Activated naive CD4-positive, alpha-beta T cell (primary cell): ENCODE results near the gene RHBG.

Source experiments
- DNase-seq, 4 experiments: peaks; one replicate each; lab custom pipeline; 2025; lab: John Stamatoyannopoulos, UW

The RHBG gene

GRCh38 chr1:156424806-156425432, 55.9 kb downstream of the RHBG start:
- DNase-seq, result no peak

- no peak for DNase-seq
These were observed 56.9 kb downstream of the RHBG start for GRCh38 chr1:156425943-156426342.

GRCh38 chr1:156427957-156428356, 58.9 kb downstream of the RHBG start:
- DNase-seq, result no peak

DNA sequence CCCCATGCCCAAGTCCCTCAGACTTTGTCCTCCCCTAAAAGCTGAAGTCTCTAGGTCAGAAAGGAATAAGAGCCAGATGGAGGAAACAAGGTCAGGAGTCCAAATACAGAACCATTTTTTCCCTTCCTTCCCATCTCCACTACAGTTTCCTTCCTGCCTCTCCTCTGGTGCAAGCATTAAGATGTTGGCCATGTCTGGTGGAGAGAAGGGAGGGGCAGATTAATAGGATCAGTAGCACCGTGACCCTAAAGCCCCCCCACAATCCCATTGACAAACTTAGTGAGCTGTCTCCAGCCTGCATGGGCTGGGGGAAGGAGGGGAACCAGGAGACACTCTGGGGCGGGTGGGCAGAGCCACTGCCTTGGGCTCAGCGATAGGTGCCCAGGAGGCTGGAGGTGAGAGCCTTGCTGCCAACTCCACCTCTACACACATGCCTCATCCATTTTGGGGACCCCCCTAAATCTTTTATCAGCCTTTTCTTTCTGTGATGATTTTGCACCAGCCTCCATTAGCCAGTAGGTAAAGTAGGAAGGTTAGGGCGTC, 59.8 kb downstream of the RHBG start:
- DNase-seq, result no peak

DNA sequence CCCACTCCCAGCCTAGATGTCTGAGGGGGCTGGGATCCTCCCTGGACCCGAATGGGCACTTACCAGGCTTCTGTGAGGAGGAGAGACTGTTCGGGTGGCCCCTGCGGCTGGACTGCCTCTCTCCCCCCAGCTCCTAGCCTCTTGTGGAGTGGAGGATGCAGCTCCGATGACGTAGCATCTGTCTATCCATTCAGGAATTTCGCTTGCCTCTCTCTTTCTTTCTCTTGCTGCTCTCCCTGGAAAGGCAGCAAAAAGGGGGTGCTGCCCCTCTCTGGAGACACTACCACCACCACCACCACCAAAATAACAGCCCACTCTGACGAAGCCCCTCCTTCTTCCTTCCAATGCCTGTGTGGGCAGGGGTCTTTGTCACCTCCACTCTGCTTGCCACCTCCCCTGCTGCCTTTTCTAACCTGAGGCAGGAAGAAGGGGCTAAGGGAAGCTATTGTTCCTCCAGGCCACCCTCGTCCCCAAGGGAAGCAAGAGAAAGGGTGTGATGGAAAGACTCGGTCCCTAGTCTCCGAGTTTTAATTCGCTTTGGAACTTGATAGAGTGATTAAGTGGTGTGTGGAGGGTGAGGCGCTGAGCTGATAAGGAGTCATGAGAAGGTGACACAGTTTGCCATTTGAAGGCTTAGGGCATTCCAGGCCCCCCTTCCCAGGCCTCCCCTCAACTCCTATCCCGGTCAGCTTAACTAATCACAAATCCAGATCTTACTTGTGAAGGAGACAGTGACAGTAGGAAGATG, 60.5 kb downstream of the RHBG start:
- DNase-seq, result no peak

GRCh38 chr1:156430303-156430702, 61.3 kb downstream of the RHBG start:
- DNase-seq, result no peak

- DNase-seq, result no peak
These were observed 61.9 kb downstream of the RHBG start for GRCh38 chr1:156430866-156431265.

- DNase-seq, result no peak
These were observed 62.4 kb downstream of the RHBG start for GRCh38 chr1:156431366-156431765.

GRCh38 chr1:156431769-156432668, 63.0 kb downstream of the RHBG start:
- no peak for DNase-seq

- DNase-seq, result no peak
These were observed 63.6 kb downstream of the RHBG start for GRCh38 chr1:156432669-156433018.

DNA sequence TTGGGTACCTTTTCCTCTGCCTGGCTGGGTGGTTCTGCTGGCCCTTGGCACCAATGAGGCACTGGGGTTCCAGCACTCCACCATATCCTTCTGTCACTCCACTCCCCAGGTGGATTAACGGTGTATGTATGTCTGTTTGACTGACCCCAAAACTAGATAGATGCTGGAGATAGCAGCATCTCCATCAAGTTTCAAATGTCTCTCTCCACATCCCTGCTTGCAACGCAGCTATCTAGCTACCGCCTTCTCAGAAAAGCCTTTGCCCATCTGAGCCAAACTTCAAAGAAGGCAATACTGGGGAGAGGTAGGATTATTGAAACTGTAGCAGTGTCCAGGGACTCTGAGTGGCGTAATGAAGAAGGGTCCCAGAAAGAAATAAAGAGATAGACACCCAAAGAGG, 64.0 kb downstream of the RHBG start:
- DNase-seq, result no peak

DNA sequence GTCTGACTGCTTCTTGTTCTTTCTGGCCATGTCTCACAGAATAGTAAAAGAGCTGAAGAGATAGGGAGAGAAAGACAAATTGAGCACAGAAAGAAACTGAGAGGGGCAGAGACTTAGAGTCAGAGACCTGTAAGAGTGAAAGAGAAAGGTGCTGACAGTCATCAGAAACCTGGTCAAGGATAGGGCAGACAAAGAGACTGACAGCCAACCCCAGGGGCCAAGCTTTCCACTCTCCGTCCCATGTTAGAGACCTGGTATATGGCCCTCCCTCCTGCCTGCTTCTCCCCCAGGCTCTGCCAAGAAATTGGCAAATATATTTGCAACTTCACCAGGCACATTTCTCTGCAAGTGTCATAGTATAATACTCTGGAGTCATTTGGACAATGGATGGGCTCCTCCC, 64.6 kb downstream of the RHBG start:
- no peak for DNase-seq
